ENCODE measurements around the gene NRAP. TPM values are rescaled to one million over a fixed set of nuclear protein-coding genes. Genes with fewer than 3 reads are reported as not detected.

Gene NRAP
- total and polyA plus RNA-seq, 10 of the 15 experiments (the other 5 are each of a cell fraction or from before 2014, with no cell fraction given), result not detected

DNA sequence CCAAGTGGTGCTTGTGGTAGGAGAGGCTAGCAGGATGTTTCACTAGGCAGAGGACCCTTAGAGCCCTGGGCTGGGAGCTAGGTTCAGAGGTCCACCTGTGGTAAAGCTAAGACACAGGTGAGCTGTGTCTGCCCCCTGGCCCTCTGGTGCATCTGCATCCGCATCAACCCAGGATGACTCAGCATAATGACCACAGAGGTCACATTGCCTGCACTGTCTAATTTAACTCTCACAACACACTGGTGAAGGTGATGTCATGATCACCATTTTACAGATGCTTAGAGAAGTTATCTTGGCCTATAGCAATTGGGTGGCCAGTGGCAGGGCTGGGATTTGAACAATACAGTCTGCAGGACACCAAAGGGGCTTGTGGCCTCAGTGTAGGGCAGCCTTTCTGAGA is 77.9 kb downstream of the NRAP start:
- CTCF ChIA-PET, result no interaction called here
- H3K4me1 ChIP-seq (ENCODE audit: control insufficient read depth, insufficient read depth, low read length), result no peaks in the 10 kb centered on the region
- DNase-seq (ENCODE audit: low read depth, low spot score) (no peak), FAIRE-seq (no peak), ATAC-seq (peak; percentile 56)
- 0% methylated on average over 1 of the region's 1 CpG for WGBS (ENCODE audit: insufficient coverage, insufficient replicate concordance, low lambda C conversion rate, missing lambda C conversion rate)
- H2AFZ ChIP-seq (ENCODE audit: control insufficient read depth, low read depth, low read length), result no peak overlapping the region
- intact Hi-C loops (cut with micrococcal nuclease; ENCODE audit: unreplicated experiment) (no loop called here), in situ Hi-C loops (cut with MboI) (no loop called here)
- TF ChIP-seq ESRRA (IDR thresholded peaks at IDR 0.05; ENCODE audit: low read length), result no peak
- 0 out of 2 replicates have a peak, but pooled peaks have one; percentile 13 for TF ChIP-seq ATF7 (IDR thresholded peaks at IDR 0.05; ENCODE audit: low read depth)
- TF ChIP-seq, protein P1, sequence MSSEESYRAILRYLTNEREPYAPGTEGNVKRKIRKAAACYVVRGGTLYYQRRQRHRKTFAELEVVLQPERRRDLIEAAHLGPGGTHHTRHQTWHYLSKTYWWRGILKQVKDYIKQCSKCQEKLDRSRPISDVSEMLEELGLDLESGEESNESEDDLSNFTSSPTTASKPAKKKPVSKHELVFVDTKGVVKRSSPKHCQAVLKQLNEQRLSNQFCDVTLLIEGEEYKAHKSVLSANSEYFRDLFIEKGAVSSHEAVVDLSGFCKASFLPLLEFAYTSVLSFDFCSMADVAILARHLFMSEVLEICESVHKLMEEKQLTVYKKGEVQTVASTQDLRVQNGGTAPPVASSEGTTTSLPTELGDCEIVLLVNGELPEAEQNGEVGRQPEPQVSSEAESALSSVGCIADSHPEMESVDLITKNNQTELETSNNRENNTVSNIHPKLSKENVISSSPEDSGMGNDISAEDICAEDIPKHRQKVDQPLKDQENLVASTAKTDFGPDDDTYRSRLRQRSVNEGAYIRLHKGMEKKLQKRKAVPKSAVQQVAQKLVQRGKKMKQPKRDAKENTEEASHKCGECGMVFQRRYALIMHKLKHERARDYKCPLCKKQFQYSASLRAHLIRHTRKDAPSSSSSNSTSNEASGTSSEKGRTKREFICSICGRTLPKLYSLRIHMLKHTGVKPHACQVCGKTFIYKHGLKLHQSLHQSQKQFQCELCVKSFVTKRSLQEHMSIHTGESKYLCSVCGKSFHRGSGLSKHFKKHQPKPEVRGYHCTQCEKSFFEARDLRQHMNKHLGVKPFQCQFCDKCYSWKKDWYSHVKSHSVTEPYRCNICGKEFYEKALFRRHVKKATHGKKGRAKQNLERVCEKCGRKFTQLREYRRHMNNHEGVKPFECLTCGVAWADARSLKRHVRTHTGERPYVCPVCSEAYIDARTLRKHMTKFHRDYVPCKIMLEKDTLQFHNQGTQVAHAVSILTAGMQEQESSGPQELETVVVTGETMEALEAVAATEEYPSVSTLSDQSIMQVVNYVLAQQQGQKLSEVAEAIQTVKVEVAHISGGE (CRISPR knock-in tag; IDR thresholded peaks at IDR 0.05), result no peak
- TF ChIP-seq BACH1 (IDR thresholded peaks at IDR 0.05; ENCODE audit: borderline replicate concordance), result peak; percentile 44; the same call in 1 of the 2 replicates
- no peak for TF ChIP-seq TCF3 (IDR thresholded peaks at IDR 0.05; ENCODE audit: borderline replicate concordance, insufficient read depth, low read depth, low read length)
- TF ChIP-seq RAD21 (IDR thresholded peaks at IDR 0.05; ENCODE audit: insufficient read depth, low read depth, low read length), result no peak
- TF ChIP-seq TAF1 (IDR thresholded peaks at IDR 0.05; ENCODE audit: borderline replicate concordance, low read depth, low read length), result no peak
- no peak for TF ChIP-seq KDM1A (IDR thresholded peaks at IDR 0.05; ENCODE audit: borderline replicate concordance)
- peak; percentile 13; the same call in 1 of the 2 replicates for TF ChIP-seq RUNX3 (IDR thresholded peaks at IDR 0.05; ENCODE audit: low read length)
- no peaks in the 10 kb centered on the region; the same call in 1 of the 2 replicates for H4K20me1 ChIP-seq (ENCODE audit: control insufficient read depth, insufficient read depth)
- no peak overlapping the region for H3K4me2 ChIP-seq (ENCODE audit: control insufficient read depth, insufficient read depth)
- no peak overlapping the region for H3K27ac ChIP-seq (ENCODE audit: control insufficient read depth, insufficient read depth)
- H3K36me3 ChIP-seq (ENCODE audit: control insufficient read depth in 2 of 2, insufficient read depth in 2 of 2, low read length in 1 of 2), result no peaks in the 10 kb centered on the region
- SMC1A ChIA-PET (ENCODE audit: uncharacterized antibody, unreplicated experiment), result no interaction called here
- no peaks in the 10 kb centered on the region for H3K79me2 ChIP-seq (ENCODE audit: control insufficient read depth, insufficient read depth, low read length)
- POLR2A ChIA-PET, result no interaction called here
- H3K9me3 ChIP-seq (replicated peaks; ENCODE audit: control insufficient read depth, insufficient read depth, low read length), result no peaks in the 10 kb centered on the region
- no TSS peak for BruUV-seq (replicated peaks)
- no peak overlapping the region for H3K9ac ChIP-seq (ENCODE audit: control insufficient read depth, insufficient read depth, low read length)
- RAD21 ChIA-PET (ENCODE audit: unreplicated experiment), result no interaction called here
- no peak overlapping the region for H3K4me3 ChIP-seq
- H3K27me3 ChIP-seq (replicated peaks in 1 of 2; ENCODE audit: control insufficient read depth in 2 of 2, insufficient read depth in 2 of 2, low read length in 1 of 2), result no peaks in the 10 kb centered on the region; a peak in 1 of 4 replicates

Data from GM12878 (cell line).